Tibial nerve (tissue), 4 donors: Measurements from ENCODE around the gene ELOVL4. TPM values are rescaled to one million over a fixed set of nuclear protein-coding genes. Genes with fewer than 3 reads are reported as not detected.

Experiments used
- DNase-seq, 2 donors: peaks; one replicate each; pipeline ENCODE4 v3.0.0-alpha.2; 2019; ENCODE audit warnings: low spot score in 2 of 2
- H3K27ac ChIP-seq, 4 donors: fragments of 200-600 bp; sonication (generic) in 3 of 4; one replicate each; pipeline ENCODE4 v1.5.1; 2017 to 2019; ENCODE audit warnings: mild to moderate bottlenecking in 1 of 4
- H3K27me3 ChIP-seq, 2 donors: fragments of 200-600 bp; sonication (generic) in 1 of 2; one replicate each; pipeline versions ENCODE4 v1.5.1 to v1.6.0; 2017 to 2019
- H3K36me3 ChIP-seq, 3 donors: fragments of 200-600 bp; sonication (generic); one replicate each; pipeline ENCODE4 v1.5.1; 2018 to 2019
- H3K4me1 ChIP-seq, 4 donors: fragments of 200-600 bp; sonication (generic) in 3 of 4; one replicate each; pipeline ENCODE4 v1.5.1; 2017 to 2019
- H3K4me3 ChIP-seq, 4 donors: fragments of 200-600 bp; sonication (generic) in 3 of 4; one replicate each; pipeline ENCODE4 v1.5.1; 2017 to 2019; ENCODE audit warnings: mild to moderate bottlenecking in 1 of 4, moderate library complexity in 1 of 4
- H3K9me3 ChIP-seq, 4 donors: fragments of 200-600 bp; sonication (generic) in 3 of 4; one replicate each; pipeline ENCODE4 v1.5.1; 2017 to 2019
- EP300 ChIP-seq, 2 donors: sonication (generic); formaldehyde crosslinking; IDR thresholded peaks; one replicate each; pipeline ENCODE4 v1.6.1; 2017; ENCODE audit warnings: antibody characterized with exemption in 2 of 2, mild to moderate bottlenecking in 1 of 2
- POLR2A ChIP-seq, 2 donors: fragments of 450-650 bp; IDR thresholded peaks; one replicate each; pipeline ENCODE4 v1.6.1; 2017; ENCODE audit warnings: antibody characterized with exemption in 2 of 2, mild to moderate bottlenecking in 2 of 2, moderate library complexity in 2 of 2
- WGBS, 2 donors: methylation state at CpG; one replicate each; pipeline ENCODE4 v1.1.5; 2018; 5-methylcytosine and 5-hydroxymethylcytosine counted together
- total RNA-seq, 4 donors: library from RNA; depleted of rRNA; stranded (reverse); fragments of >200 nt; gene quantifications; one replicate each; pipeline ENCODE4 v1.1.0, GENCODE V29; 2016
- TF ChIP-seq, protein P1 (sequence below), 5 experiments: fragments of 200-600 bp in 3 of 5; fragments of 450-650 bp in 2 of 5; sonication (generic) in 3 of 5; IDR thresholded peaks; one replicate each; pipeline ENCODE4 v1.5.1; 2016 to 2019; ENCODE audit warnings: antibody characterized with exemption in 5 of 5, mild to moderate bottlenecking in 3 of 5, moderate library complexity in 2 of 5

Gene ELOVL4
- total RNA-seq, 4 donors from 2014 or later, result 0.90 to 2.4 (median 1.4) TPM

DNA sequence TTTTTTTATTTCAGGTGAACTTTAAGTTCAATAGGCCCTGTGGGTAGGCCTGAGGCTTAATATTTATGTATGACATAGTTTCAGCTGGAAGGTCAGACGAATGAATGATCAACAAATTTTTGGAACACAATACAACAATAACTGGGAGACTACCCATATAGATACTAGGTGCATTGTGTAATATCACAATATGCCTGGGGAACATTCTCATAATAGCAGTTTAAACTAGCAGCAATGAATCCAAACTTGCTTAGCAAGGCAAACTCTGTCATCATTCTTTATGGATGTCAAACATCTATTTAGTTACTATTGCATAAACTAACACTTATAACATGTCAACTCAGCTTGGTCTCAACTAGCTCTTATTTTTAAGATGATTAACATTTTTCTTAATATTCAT, 49.3 kb downstream of the ELOVL4 start:
- TF ChIP-seq EP300 (IDR thresholded peaks at IDR 0.05) (no peak), POLR2A (IDR thresholded peaks at IDR 0.05) (no peak)
- TF ChIP-seq, protein P1, sequence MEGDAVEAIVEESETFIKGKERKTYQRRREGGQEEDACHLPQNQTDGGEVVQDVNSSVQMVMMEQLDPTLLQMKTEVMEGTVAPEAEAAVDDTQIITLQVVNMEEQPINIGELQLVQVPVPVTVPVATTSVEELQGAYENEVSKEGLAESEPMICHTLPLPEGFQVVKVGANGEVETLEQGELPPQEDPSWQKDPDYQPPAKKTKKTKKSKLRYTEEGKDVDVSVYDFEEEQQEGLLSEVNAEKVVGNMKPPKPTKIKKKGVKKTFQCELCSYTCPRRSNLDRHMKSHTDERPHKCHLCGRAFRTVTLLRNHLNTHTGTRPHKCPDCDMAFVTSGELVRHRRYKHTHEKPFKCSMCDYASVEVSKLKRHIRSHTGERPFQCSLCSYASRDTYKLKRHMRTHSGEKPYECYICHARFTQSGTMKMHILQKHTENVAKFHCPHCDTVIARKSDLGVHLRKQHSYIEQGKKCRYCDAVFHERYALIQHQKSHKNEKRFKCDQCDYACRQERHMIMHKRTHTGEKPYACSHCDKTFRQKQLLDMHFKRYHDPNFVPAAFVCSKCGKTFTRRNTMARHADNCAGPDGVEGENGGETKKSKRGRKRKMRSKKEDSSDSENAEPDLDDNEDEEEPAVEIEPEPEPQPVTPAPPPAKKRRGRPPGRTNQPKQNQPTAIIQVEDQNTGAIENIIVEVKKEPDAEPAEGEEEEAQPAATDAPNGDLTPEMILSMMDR (IDR thresholded peaks at IDR 0.05), result no peak
- 72 to 86% methylated on average over 1 of the region's 1 CpG for WGBS, 2 donors
- H3K36me3 ChIP-seq, result no peaks in the 10 kb centered on the region
- no peaks in the 10 kb centered on the region for H3K9me3 ChIP-seq
- H3K27ac ChIP-seq, result no peak overlapping the region
- H3K4me3 ChIP-seq, result no peak overlapping the region
- H3K4me1 ChIP-seq, result no peaks in the 10 kb centered on the region
- no peaks in the 10 kb centered on the region for H3K27me3 ChIP-seq
- no peak for DNase-seq

DNA sequence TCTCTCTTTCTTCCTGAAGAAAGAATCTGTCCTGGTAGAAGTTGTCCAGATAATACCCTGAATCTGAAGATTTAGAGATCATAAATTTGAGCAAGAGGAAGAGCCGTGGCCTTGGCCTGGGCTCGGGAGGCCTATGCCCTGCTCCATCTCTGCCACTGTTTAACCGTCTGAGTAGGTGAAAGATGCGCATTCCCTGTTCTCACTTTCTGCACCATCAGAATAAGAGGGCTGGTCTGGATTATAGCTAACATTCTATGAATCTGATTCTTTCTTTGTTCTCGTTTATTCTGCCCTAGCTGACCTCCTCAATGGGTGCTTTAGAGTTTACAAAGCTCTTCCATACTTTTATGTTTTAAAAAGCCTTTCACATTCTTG, 51.3 kb downstream of the ELOVL4 start:
- 68 to 76% methylated on average over 5 of the region's 5 CpGs for WGBS, 2 donors
- TF ChIP-seq EP300 (IDR thresholded peaks at IDR 0.05) (no peak), POLR2A (IDR thresholded peaks at IDR 0.05) (no peak)
- TF ChIP-seq, protein P1 (IDR thresholded peaks at IDR 0.05), result no peak

DNA sequence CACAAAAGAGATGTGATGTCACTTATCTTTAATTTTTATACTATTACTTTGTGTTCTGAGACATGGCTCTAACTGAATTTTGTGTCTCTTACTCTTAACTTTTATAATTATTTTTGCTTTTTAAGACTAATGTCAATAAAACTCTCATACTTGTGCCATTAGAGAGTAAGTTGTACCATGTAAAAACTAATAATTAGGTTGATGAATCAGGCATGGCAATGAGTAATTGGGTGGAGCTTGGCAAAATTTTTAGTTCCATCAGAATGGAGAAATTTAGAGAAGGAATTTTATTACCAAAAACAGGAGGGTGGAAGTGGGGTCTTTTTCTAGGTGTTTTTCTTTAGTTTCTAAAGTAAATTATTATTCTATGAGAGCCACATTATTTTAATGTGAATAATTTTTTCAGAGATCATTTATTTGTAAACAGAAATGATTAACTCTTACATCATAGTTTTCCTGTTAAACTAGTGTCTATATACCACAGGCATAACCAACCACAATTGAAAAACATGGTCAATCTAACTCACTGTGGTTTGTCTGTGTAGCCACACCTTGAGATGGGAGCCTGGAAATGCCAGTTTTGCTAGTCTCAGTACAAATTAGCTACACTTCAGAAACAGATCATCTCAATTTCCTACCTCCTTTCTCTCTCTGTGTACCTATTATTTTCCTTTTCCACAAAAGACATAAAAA, 51.8 kb downstream of the ELOVL4 start:
- H3K4me3 ChIP-seq, result no peak overlapping the region
- H3K27me3 ChIP-seq, result no peaks in the 10 kb centered on the region
- H3K4me1 ChIP-seq, result no peaks in the 10 kb centered on the region
- no peak for TF ChIP-seq POLR2A (IDR thresholded peaks at IDR 0.05)
- no peak overlapping the region for H3K27ac ChIP-seq
- DNase-seq, result no peak
- H3K9me3 ChIP-seq, result peaks cover 0 to 8% (median 0%) of the 10 kb centered on the region in 4 donors
- H3K36me3 ChIP-seq, result no peaks in the 10 kb centered on the region

More for the DNA sequence above, 51.3 kb downstream of the ELOVL4 start:
- no peak overlapping the region for H3K27ac ChIP-seq
- peaks cover 0 to 4% (median 0%) of the 10 kb centered on the region in 4 donors for H3K9me3 ChIP-seq
- no peak overlapping the region for H3K4me3 ChIP-seq
- no peaks in the 10 kb centered on the region for H3K36me3 ChIP-seq
- no peak for DNase-seq
- H3K4me1 ChIP-seq, result no peaks in the 10 kb centered on the region
- no peaks in the 10 kb centered on the region for H3K27me3 ChIP-seq

DNA sequence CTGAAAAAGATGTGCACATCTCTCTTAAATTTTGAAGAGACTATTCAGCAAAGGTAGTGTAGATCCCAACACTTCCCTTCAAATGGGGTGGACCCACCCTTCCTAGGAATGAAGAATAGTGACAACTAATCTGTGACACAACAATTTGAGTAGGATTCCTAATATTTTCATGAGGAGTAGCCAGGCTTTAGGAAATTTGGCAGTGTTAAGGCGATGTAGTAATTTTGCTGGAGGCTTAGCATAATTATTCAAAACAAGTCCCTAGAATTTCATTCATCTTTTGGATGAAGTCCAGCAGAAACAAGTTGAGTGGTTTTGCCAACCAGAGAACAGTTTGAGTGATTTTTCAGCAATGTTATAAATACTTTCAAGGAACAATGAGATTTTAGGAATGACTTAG, 52.4 kb downstream of the ELOVL4 start:
- Histone ChIP-seq H3K9me3 (peaks cover 0 to 8% (median 0%) of the 10 kb centered on the region in 4 donors), H3K27me3 (no peaks in the 10 kb centered on the region), H3K27ac (no peak overlapping the region), H3K4me3 (no peak overlapping the region), H3K4me1 (no peaks in the 10 kb centered on the region), H3K36me3 (no peaks in the 10 kb centered on the region)
- no peak for DNase-seq
- TF ChIP-seq POLR2A (IDR thresholded peaks at IDR 0.05) (no peak), EP300 (IDR thresholded peaks at IDR 0.05) (no peak)
- TF ChIP-seq, protein P1 (IDR thresholded peaks at IDR 0.05), result no peak
- 27 to 34% methylated on average over 1 of the region's 1 CpG for WGBS, 2 donors

DNA sequence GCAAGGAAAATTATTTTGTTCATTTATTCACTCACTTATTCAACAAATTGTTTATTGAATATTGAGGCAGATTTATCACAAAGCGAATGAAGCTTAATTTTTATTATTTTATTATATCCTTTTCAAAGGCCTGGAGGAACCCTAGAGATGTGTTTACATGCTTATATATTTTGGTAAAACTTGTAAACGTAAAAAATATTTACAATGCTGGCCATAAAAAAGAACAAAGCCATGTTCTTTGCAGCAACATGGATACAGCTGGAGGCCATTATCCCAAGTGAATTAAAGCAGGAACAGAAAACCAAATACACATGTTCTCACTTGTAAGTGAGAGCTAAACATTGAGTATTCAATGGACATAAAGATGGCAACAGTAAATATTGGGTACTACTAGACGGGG, 58.8 kb downstream of the ELOVL4 start:
- H3K27ac ChIP-seq, result no peak overlapping the region
- no peaks in the 10 kb centered on the region for H3K36me3 ChIP-seq
- 38 to 65% methylated on average over 2 to 3 of the region's 3 CpGs for WGBS, 2 donors
- peaks cover 0 to 8% (median 0%) of the 10 kb centered on the region in 4 donors for H3K9me3 ChIP-seq
- no peak overlapping the region for H3K4me3 ChIP-seq
- H3K4me1 ChIP-seq, result no peaks in the 10 kb centered on the region
- TF ChIP-seq POLR2A (IDR thresholded peaks at IDR 0.05) (no peak), EP300 (IDR thresholded peaks at IDR 0.05) (no peak)
- TF ChIP-seq, protein P1 (IDR thresholded peaks at IDR 0.05), result no peak
- no peak for DNase-seq
- H3K27me3 ChIP-seq, result no peaks in the 10 kb centered on the region
